22Rv1 (cell line): Measurements from ENCODE around the gene GDPGP1.
"Not testable (repeated sequence)": the region's sequence is repeated elsewhere in the genome, so short reads cannot be mapped to it uniquely, and the experiment has no call there.

ENCODE experiments used
- H3K27ac ChIP-seq: fragments of 450-650 bp; 2 replicates; pipeline ENCODE4 v1.5.1; 2017
- ZFX ChIP-seq: fragments of 450-650 bp; IDR thresholded peaks from 2 replicates; pipeline ENCODE4 v1.6.1; 2017; ENCODE audit warnings: antibody characterized with exemption, borderline replicate concordance
- TF ChIP-seq, protein P1 (sequence below): fragments of 450-650 bp; IDR thresholded peaks from 2 replicates; pipeline ENCODE4 v1.5.1; 2017; ENCODE audit warnings: mild to moderate bottlenecking

GDPGP1 gene

DNA sequence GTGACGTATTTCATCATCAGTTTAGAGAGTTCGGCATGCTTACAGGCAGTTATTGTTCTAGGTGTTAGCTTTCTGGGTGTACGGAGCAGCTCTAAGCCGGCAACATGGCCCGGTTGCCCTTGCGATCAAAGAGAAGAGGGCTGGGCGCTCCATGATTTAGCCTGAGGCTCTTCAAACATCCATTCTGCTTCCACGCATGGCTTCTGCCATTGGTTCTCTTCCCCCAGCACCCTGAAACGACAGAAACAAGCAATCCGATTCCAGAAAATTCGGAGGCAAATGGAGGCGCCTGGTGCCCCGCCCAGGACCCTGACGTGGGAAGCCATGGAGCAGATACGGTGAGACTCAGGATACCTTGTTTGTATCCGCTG is 32.0 kb downstream of the GDPGP1 start:
- no peak for TF ChIP-seq ZFX
- TF ChIP-seq, protein P1, sequence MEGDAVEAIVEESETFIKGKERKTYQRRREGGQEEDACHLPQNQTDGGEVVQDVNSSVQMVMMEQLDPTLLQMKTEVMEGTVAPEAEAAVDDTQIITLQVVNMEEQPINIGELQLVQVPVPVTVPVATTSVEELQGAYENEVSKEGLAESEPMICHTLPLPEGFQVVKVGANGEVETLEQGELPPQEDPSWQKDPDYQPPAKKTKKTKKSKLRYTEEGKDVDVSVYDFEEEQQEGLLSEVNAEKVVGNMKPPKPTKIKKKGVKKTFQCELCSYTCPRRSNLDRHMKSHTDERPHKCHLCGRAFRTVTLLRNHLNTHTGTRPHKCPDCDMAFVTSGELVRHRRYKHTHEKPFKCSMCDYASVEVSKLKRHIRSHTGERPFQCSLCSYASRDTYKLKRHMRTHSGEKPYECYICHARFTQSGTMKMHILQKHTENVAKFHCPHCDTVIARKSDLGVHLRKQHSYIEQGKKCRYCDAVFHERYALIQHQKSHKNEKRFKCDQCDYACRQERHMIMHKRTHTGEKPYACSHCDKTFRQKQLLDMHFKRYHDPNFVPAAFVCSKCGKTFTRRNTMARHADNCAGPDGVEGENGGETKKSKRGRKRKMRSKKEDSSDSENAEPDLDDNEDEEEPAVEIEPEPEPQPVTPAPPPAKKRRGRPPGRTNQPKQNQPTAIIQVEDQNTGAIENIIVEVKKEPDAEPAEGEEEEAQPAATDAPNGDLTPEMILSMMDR, result no peak

DNA sequence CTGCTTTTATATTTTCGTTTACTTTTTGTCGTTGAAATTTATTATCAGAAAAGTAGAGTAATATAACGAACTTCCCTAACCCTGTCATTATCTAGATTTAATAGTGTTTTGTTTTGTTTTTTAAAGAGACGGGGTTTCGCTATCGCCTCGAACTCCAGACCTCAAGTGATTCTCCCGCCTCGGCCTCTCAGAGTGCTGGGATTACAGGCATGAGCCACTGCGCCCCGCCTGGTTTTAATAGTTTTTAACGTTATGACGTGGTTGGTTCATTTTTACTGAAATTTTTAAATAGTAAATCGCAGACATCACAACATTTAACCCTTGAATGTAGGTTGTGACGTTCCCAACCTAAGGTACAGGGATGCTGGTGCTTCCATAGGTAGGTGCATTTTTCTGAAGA is 32.5 kb downstream of the GDPGP1 start:
- peak overlapping the region; percentile 90 for H3K27ac ChIP-seq
- TF ChIP-seq ZFX, result no peak
- TF ChIP-seq, protein P1, result no peak

More for the DNA sequence above, 32.0 kb downstream of the GDPGP1 start:
- peak overlapping the region; percentile 90 for H3K27ac ChIP-seq

DNA sequence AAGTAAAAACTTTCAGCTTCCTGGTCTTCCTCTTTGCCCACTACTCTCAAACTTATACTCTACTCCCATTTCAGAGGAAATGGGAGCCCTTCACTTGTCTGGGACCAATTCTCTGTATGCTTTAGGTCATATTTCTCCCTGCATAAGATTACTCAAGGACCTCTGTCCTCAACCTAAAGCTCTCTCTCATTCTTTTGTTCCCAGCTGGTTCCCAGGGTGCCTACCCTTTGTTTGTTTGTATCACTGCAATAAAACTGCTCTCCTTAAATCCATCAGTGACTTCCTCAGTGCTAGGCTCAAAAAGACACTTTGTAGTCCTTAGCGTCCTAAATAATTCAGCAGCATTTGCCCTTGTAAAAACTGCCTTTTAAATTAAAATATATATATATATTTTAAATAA is 34.4 kb downstream of the GDPGP1 start:
- no peak overlapping the region for H3K27ac ChIP-seq
- no peak for TF ChIP-seq ZFX
- TF ChIP-seq, protein P1, result no peak

DNA sequence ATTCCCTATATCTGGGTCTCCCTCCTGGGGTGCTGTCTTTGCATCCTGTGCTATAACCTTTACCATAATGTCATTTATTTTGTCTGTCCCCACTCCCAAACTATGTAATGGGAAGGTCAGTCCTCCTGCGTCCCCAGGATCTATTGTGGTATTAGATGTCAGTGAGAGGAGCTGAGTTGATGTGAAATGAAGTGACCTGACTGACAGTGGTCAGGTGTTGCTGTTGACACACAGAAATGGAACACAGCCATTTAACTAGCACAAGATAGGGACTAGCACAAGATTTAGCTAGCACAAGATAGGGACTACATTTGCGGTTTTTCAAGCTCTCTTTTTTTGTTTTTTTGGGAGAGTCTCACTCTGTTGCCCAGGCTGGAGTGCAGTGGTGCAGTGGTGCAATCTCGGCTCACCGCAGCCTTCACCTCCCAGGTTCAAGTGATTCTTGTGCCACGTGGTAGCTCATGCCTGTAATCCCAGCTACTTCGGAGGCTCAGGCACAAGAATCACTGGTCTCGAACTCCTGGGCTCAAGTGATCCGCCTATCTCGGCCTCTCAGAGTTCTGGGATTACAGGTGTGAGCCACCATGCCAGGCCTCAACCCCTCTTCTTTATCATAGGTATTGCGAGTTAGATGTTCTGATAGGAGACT is 36.6 kb downstream of the GDPGP1 start:
- no peak overlapping the region for H3K27ac ChIP-seq
- TF ChIP-seq ZFX, result no peak
- TF ChIP-seq, protein P1, result no peak

DNA sequence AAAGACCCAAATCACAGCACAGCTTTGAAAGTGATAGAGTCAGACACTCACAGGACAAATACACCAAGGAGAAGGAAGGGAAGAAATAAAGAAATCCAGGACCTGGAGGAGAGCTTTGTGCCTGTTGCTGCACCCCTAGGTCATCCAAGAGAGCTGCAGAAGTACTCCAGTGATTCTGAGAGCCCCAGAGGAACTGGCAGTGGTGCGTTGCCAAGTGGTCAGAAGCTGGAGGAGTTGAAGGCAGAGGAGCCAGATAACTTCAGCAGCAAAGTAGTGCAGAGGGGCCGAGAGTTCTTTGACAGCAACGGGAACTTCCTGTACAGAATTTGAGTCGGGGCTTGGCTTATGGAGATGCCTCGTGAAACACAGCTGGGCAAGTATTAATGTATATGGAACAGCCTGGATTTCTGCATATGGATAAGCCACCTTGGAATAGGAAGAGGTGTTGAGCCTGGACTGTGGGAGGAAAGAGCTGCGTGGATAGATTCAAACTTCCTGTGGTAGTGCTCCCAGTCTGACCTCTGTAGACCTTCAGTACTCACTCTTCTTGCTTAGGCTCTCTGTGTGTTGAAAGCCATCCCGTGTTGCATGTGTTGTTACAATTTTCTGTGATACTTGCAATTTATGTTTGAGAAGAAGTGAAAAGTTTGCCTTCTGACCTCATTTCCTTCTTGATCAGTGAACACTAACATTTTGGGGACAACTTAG is 37.6 kb downstream of the GDPGP1 start:
- TF ChIP-seq, protein P1, result no peak
- H3K27ac ChIP-seq, result no peak overlapping the region

DNA sequence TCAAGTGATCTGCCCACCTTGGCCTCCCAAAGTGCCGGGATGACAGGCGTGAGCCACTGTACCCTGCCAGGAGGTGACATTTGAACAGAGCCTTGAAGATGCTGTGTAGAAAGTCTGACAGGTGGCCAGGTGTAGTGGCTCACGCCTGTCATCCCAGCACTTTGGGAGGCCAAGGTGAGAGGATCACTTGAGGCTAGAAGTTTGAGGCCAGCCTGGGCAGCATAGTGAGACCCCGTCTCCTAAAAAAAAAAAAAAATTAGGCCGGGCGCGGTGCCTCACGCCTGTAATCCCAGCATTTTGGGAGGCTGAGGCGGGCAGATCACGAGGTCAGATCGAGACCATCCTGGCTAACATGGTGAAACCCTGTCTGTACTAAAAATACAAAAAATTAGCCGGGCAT is 44.5 kb downstream of the GDPGP1 start:
- not testable (repeated sequence) for H3K27ac ChIP-seq

DNA sequence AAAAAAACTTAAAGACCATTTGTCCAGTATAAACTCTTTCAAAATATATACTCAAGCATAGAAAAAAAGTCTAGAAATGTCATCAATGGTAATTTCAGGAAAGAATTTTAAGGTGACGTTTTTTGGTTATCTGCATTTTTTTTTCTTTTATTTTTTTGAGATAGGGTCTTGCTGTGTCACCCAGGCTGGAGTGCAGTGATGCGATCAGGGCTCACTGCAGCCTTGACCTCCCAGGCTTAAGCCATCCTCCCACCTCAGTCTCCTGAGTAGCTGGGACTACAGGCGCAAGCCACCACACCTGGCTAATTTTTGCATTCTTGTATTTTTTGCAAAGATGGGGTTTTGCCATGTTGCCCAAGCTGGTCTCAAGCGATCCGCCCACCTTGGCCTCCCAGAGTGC is 46.7 kb downstream of the GDPGP1 start:
- not testable (repeated sequence) for H3K27ac ChIP-seq

DNA sequence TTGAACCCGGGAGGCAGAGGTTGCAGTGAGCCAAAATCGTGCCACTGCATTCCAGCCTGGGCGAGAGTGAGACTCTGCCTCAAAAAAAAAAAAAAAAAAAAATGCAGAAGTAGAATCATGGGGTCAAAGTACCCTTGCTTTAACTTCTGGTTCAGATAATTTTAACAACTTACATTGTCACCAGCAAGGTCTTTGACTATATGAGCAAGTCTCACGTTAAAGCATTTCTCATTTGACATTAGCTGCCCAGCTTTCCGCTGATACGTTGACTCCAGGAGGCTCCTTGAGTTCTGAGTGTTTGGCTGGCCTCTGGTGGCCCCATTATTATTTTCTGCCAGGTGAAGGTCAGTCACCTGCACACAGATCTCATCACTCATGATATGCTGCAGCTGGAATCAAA is 47.6 kb downstream of the GDPGP1 start:
- H3K27ac ChIP-seq, result not testable (repeated sequence)

DNA sequence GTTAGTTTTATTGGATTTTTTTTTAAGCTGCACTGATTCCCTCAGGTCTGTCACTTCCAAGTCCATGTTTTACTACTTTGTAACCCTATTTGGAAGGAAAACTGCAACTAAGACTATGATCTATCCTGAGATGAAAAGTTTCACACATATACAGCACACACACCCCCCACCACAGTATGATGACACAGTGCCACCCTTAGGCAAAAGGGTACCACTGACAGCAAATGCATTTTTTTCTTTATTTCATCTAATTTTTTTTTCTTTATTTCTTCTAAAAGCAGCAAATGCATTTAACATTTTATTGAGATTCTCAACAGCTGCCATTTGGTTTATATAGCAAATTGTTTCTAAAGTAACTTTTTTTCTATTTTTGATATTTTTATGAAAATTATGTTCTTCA is 52.7 kb downstream of the GDPGP1 start:
- no peak overlapping the region for H3K27ac ChIP-seq
- no peak for TF ChIP-seq ZFX
- TF ChIP-seq, protein P1, result peak; percentile 49
